Stimulated activated naive B cell treated with anti-CD40 and anti-IgM and Interleukin-4, amounts not matched to agents 10 μg/mL and 1 μg/mL and 100 μg/mL, for 72 hours (primary cell): Measurements from ENCODE around the gene MFSD12.

Experiments
- ATAC-seq, 2 donors: fragments of 150-1000 bp; cut with Tn5 transposase; replicated peaks; 2 replicates each; pipeline ENCODE4 v1.10.0; 2021; ENCODE audit warnings: moderate library complexity in 1 of 2
- DNase-seq: peaks from one replicate; pipeline ENCODE4 v3.0.0; 2021
- H3K27ac Mint-ChIP-seq: one replicate; pipeline ENCODE4 v1.8.0; 2022; ENCODE audit warnings: mild to moderate bottlenecking, mixed read lengths
- H3K27me3 Mint-ChIP-seq, 2 donors: one replicate each; pipeline ENCODE4 v1.8.0; 2022; ENCODE audit warnings: mixed read lengths in 2 of 2
- H3K36me3 Mint-ChIP-seq, 2 donors: one replicate each; pipeline ENCODE4 v1.8.0; 2022; ENCODE audit warnings: mixed read lengths in 2 of 2, mild to moderate bottlenecking in 1 of 2
- H3K4me1 Mint-ChIP-seq, 2 donors: one replicate each; pipeline ENCODE4 v1.8.0; 2022; ENCODE audit warnings: mixed read lengths in 2 of 2, mild to moderate bottlenecking in 1 of 2
- H3K4me3 Mint-ChIP-seq, 2 donors: one replicate each; pipeline ENCODE4 v1.8.0; 2022; ENCODE audit warnings: mild to moderate bottlenecking in 2 of 2, mixed read lengths in 2 of 2, moderate library complexity in 1 of 2
- H3K9me3 Mint-ChIP-seq, 2 donors: one replicate each; pipeline ENCODE4 v1.8.0; 2022; ENCODE audit warnings: mixed read lengths in 2 of 2, mild to moderate bottlenecking in 1 of 2

MFSD12 gene

GRCh38 chr19:3543150-3544057, 14.0 kb downstream of the MFSD12 start:
- DNase-seq, result no peak
- no peaks in the 10 kb centered on the region for H3K9me3 Mint-ChIP-seq
- no peak for ATAC-seq
- peaks cover 31 to 36% of the 10 kb centered on the region in 2 donors for H3K36me3 Mint-ChIP-seq
- peaks cover 12 to 26% of the 10 kb centered on the region in 2 donors for H3K4me1 Mint-ChIP-seq
- peak overlapping the region; percentile 65 for H3K27ac Mint-ChIP-seq
- H3K4me3 Mint-ChIP-seq, result no peak overlapping the region
- no peaks in the 10 kb centered on the region for H3K27me3 Mint-ChIP-seq

- no peak for DNase-seq
- peaks cover 34 to 40% of the 10 kb centered on the region in 2 donors for H3K36me3 Mint-ChIP-seq
- no peak for ATAC-seq
- H3K4me3 Mint-ChIP-seq, result peak overlapping the region in 1 of 2 donors; percentile 29
- peaks cover 12 to 16% of the 10 kb centered on the region in 2 donors for H3K4me1 Mint-ChIP-seq
- no peaks in the 10 kb centered on the region for H3K27me3 Mint-ChIP-seq
- peak overlapping the region; percentile 90 for H3K27ac Mint-ChIP-seq
- no peaks in the 10 kb centered on the region for H3K9me3 Mint-ChIP-seq
Measured at GRCh38 chr19:3539756-3540118, 17.6 kb downstream of the MFSD12 start.

- H3K4me3 Mint-ChIP-seq, result peak within 1 kb of the TSS in 1 of 2 donors; percentile 29
- H3K9me3 Mint-ChIP-seq, result no peaks in the 10 kb centered on the region
- peaks cover 12 to 16% of the 10 kb centered on the region in 2 donors for H3K4me1 Mint-ChIP-seq
- H3K27me3 Mint-ChIP-seq, result no peaks in the 10 kb centered on the region
- DNase-seq (no peak), ATAC-seq (peak; percentile 17 to 28)
- H3K27ac Mint-ChIP-seq, result peak within 1 kb of the TSS; percentile 90
- peaks cover 40 to 46% of the 10 kb centered on the region in 2 donors for H3K36me3 Mint-ChIP-seq
Measured at GRCh38 chr19:3538965-3539755, 18.2 kb downstream of the MFSD12 start, which contains the start of gene TEKTIP1. Gene TEKTIP1, plus strand, starts transcription at chr19:3539174. Its CDS starts 4 bp downstream, at chr19:3539178.

GRCh38 chr19:3538258-3538929, 19.0 kb downstream of the MFSD12 start:
- Mint-ChIP-seq H3K27me3 (no peaks in the 10 kb centered on the region), H3K27ac (peak overlapping the region; percentile 74), H3K9me3 (no peaks in the 10 kb centered on the region), H3K4me3 (peak overlapping the region in 1 of 2 donors; percentile 29), H3K36me3 (peaks cover 40 to 51% of the 10 kb centered on the region in 2 donors), H3K4me1 (peaks cover 12 to 16% of the 10 kb centered on the region in 2 donors)
- DNase-seq (no peak), ATAC-seq (peak in 1 of 2 donors; percentile 3)

- no peaks in the 10 kb centered on the region for H3K9me3 Mint-ChIP-seq
- peak; percentile 24 to 27 for ATAC-seq
- H3K4me1 Mint-ChIP-seq, result peaks cover 12 to 16% of the 10 kb centered on the region in 2 donors
- no peaks in the 10 kb centered on the region for H3K27me3 Mint-ChIP-seq
- no peak for DNase-seq
- H3K4me3 Mint-ChIP-seq, result peak overlapping the region; percentile 29 to 31
- H3K36me3 Mint-ChIP-seq, result peaks cover 43 to 55% of the 10 kb centered on the region in 2 donors
- H3K27ac Mint-ChIP-seq, result peak overlapping the region; percentile 74
Measured at GRCh38 chr19:3537438-3538240, 19.7 kb downstream of the MFSD12 start.

GRCh38 chr19:3537101-3537437, 20.3 kb downstream of the MFSD12 start:
- H3K36me3 Mint-ChIP-seq, result peaks cover 48 to 59% of the 10 kb centered on the region in 2 donors
- H3K9me3 Mint-ChIP-seq, result no peaks in the 10 kb centered on the region
- peak overlapping the region; percentile 74 for H3K27ac Mint-ChIP-seq
- H3K27me3 Mint-ChIP-seq, result no peaks in the 10 kb centered on the region
- H3K4me3 Mint-ChIP-seq, result peak overlapping the region in 1 of 2 donors; percentile 31
- H3K4me1 Mint-ChIP-seq, result peaks cover 12 to 16% of the 10 kb centered on the region in 2 donors
- peak; percentile 7 to 15 for ATAC-seq
- DNase-seq, result no peak

- peaks cover 12 to 16% of the 10 kb centered on the region in 2 donors for H3K4me1 Mint-ChIP-seq
- no peak overlapping the region for H3K4me3 Mint-ChIP-seq
- no peaks in the 10 kb centered on the region for H3K27me3 Mint-ChIP-seq
- no peaks in the 10 kb centered on the region for H3K9me3 Mint-ChIP-seq
- peak overlapping the region; percentile 83 for H3K27ac Mint-ChIP-seq
- peak in 1 of 2 donors; percentile 2 for ATAC-seq
- peaks cover 48 to 59% of the 10 kb centered on the region in 2 donors for H3K36me3 Mint-ChIP-seq
- no peak for DNase-seq
Measured at GRCh38 chr19:3536429-3537100, 20.8 kb downstream of the MFSD12 start.

GRCh38 chr19:3535981-3536380, 21.4 kb downstream of the MFSD12 start:
- Mint-ChIP-seq H3K4me3 (no peak overlapping the region), H3K27me3 (no peaks in the 10 kb centered on the region), H3K27ac (peak overlapping the region; percentile 83), H3K36me3 (peaks cover 53 to 65% of the 10 kb centered on the region in 2 donors), H3K9me3 (no peaks in the 10 kb centered on the region), H3K4me1 (peaks cover 12 to 16% of the 10 kb centered on the region in 2 donors)
- ATAC-seq (no peak), DNase-seq (no peak)

- Mint-ChIP-seq H3K27me3 (no peaks in the 10 kb centered on the region), H3K4me1 (peaks cover 12 to 16% of the 10 kb centered on the region in 2 donors), H3K4me3 (no peak overlapping the region), H3K27ac (peak overlapping the region; percentile 51), H3K36me3 (peaks cover 54 to 65% of the 10 kb centered on the region in 2 donors), H3K9me3 (no peaks in the 10 kb centered on the region)
- ATAC-seq (no peak), DNase-seq (no peak)
Measured at GRCh38 chr19:3535563-3535965, 21.8 kb downstream of the MFSD12 start.

GRCh38 chr19:3535235-3535535, 22.2 kb downstream of the MFSD12 start:
- Mint-ChIP-seq H3K9me3 (no peaks in the 10 kb centered on the region), H3K36me3 (peaks cover 54 to 65% of the 10 kb centered on the region in 2 donors), H3K27me3 (no peaks in the 10 kb centered on the region), H3K4me1 (peaks cover 12 to 16% of the 10 kb centered on the region in 2 donors), H3K27ac (peak overlapping the region; percentile 51), H3K4me3 (no peak overlapping the region)
- DNase-seq (no peak), ATAC-seq (no peak)

- peaks cover 51 to 62% of the 10 kb centered on the region in 2 donors for H3K36me3 Mint-ChIP-seq
- no peaks in the 10 kb centered on the region for H3K9me3 Mint-ChIP-seq
Measured at GRCh38 chr19:3534375-3535234, 22.8 kb downstream of the MFSD12 start.

GRCh38 chr19:3533563-3534216, 23.7 kb downstream of the MFSD12 start:
- no peak for DNase-seq
- no peak for ATAC-seq
- H3K27me3 Mint-ChIP-seq, result no peaks in the 10 kb centered on the region
- no peaks in the 10 kb centered on the region for H3K9me3 Mint-ChIP-seq
- H3K4me3 Mint-ChIP-seq, result no peak overlapping the region
- peaks cover 46 to 55% of the 10 kb centered on the region in 2 donors for H3K36me3 Mint-ChIP-seq
- peaks cover 12 to 16% of the 10 kb centered on the region in 2 donors for H3K4me1 Mint-ChIP-seq
- H3K27ac Mint-ChIP-seq, result no peak overlapping the region

More at GRCh38 chr19:3534375-3535234, 22.8 kb downstream of the MFSD12 start:
- no peak for DNase-seq
- ATAC-seq, result no peak
- peaks cover 12 to 16% of the 10 kb centered on the region in 2 donors for H3K4me1 Mint-ChIP-seq
- H3K27ac Mint-ChIP-seq, result peak overlapping the region; percentile 44
- H3K4me3 Mint-ChIP-seq, result no peak overlapping the region
- no peaks in the 10 kb centered on the region for H3K27me3 Mint-ChIP-seq
